K562 (cell line): ENCODE data around the gene FAM98C. TPM values are rescaled to one million over a fixed set of nuclear protein-coding genes. Genes with fewer than 3 reads are reported as not detected.
A peak's percentile ranks its signal among the peaks of the same experiment; 100 is the strongest.

ENCODE experiments used
- AFF4 ChIP-seq: sonication (generic); formaldehyde crosslinking; IDR thresholded peaks from 2 replicates; pipeline ENCODE4 v1.8.0; 2023; ENCODE audit warnings: mild to moderate bottlenecking, missing genetic modification reagents
- CCNT2 ChIP-seq: IDR thresholded peaks from 2 replicates; pipeline ENCODE4 v1.6.1; 2011; ENCODE audit warnings: borderline replicate concordance, low read depth, mild to moderate bottlenecking, moderate library complexity, mixed read lengths, low read length; ENCODE audit not compliant: insufficient read length; ENCODE audit errors: extremely low read depth
- CEBPG ChIP-seq, 3 experiments: fragments of 200-800 bp in 1 of 3; sonication (Bioruptor generic) in 1 of 3; sonication (generic) in 1 of 3; formaldehyde crosslinking in 1 of 3; IDR thresholded peaks in 2 of 3; conservative IDR thresholded peaks in 1 of 3; 2 replicates each; pipeline versions ENCODE4 v1.6.1 to v1.8.0; 2016 to 2022; ENCODE audit warnings: missing compliant biosample characterization in 2 of 3, missing genetic modification characterization in 2 of 3, mild to moderate bottlenecking in 1 of 3, missing genetic modification reagents in 1 of 3
- COPS2 ChIP-seq: fragments of 450-650 bp; conservative IDR thresholded peaks from 2 replicates; pipeline ENCODE4 v1.6.1; 2016; ENCODE audit warnings: mild to moderate bottlenecking, moderate library complexity
- CREB3 ChIP-seq: fragments of 450-650 bp; conservative IDR thresholded peaks from 2 replicates; pipeline ENCODE4 v1.6.1; 2016; ENCODE audit warnings: missing genetic modification characterization, low read depth, mild to moderate bottlenecking, missing compliant biosample characterization, moderate library complexity
- HDAC8 ChIP-seq: fragments of 450-650 bp; IDR thresholded peaks from 2 replicates; pipeline ENCODE4 v1.6.1; 2016; ENCODE audit warnings: mild to moderate bottlenecking, missing genetic modification characterization, moderate library complexity, missing compliant biosample characterization
- KLF10 ChIP-seq: fragments of 250-450 bp; sonication (Bioruptor Pico); IDR thresholded peaks from 2 replicates; pipeline ENCODE4 v1.6.1; 2021; ENCODE audit warnings: matching md5 sums
- MAFF ChIP-seq: IDR thresholded peaks from 2 replicates; pipeline ENCODE4 v1.6.1; 2012; ENCODE audit warnings: low read length, improper control_type of control experiment
- MCM3 ChIP-seq: fragments of 450-650 bp; IDR thresholded peaks from 2 replicates; pipeline ENCODE4 v1.6.1; 2016
- MEF2A ChIP-seq: IDR thresholded peaks from 2 replicates; pipeline ENCODE4 v1.6.1; 2011; ENCODE audit warnings: low read depth, mild to moderate bottlenecking, low read length, moderate library complexity; ENCODE audit not compliant: control insufficient read depth
- MEF2D ChIP-seq: conservative IDR thresholded peaks from 2 replicates; pipeline ENCODE4 v1.6.1; 2016; ENCODE audit warnings: low read depth, missing genetic modification characterization, missing compliant biosample characterization
- PHB ChIP-seq: fragments of 250-450 bp; sonication (Bioruptor Pico); IDR thresholded peaks from 2 replicates; pipeline ENCODE4 v1.5.0; 2021
- POLR2G ChIP-seq: fragments of 200-400 bp; formaldehyde crosslinking; IDR thresholded peaks from 2 replicates; pipeline ENCODE4 v1.6.1; 2017; ENCODE audit warnings: low read depth, mild to moderate bottlenecking, antibody characterized with exemption, low read length, moderate library complexity
- RFX5 ChIP-seq: IDR thresholded peaks from 2 replicates; pipeline ENCODE4 v1.6.1; 2011; ENCODE audit warnings: low read depth, mild to moderate bottlenecking, improper control_type of control experiment, low read length
- SREBF1 ChIP-seq: fragments of 150-350 bp; IDR thresholded peaks from 2 replicates; pipeline ENCODE4 v1.6.1; 2014; ENCODE audit warnings: antibody characterized with exemption, low read depth, low read length, borderline replicate concordance
- TARDBP ChIP-seq: fragments of 450-650 bp; IDR thresholded peaks from 2 replicates; pipeline ENCODE4 v1.6.1; 2016
- U2AF2 ChIP-seq: fragments of 200-400 bp; formaldehyde crosslinking; optimal IDR thresholded peaks from 2 replicates; pipeline ENCODE3; 2017; ENCODE audit warnings: low read depth, mild to moderate bottlenecking, low read length
- ZEB2 ChIP-seq: fragments of 450-650 bp; IDR thresholded peaks from 2 replicates; pipeline ENCODE4 v1.6.1; 2016
- ZNF280A ChIP-seq: fragments of 450-650 bp; IDR thresholded peaks from 2 replicates; pipeline ENCODE4 v1.6.1; 2018; ENCODE audit warnings: mild to moderate bottlenecking, low read depth; ENCODE audit not compliant: partially characterized antibody
- ZNF384 ChIP-seq: IDR thresholded peaks from 2 replicates; pipeline ENCODE4 v1.6.1; 2012; ENCODE audit warnings: low read depth, low read length, improper control_type of control experiment
- ZNF41 ChIP-seq: fragments of 250-450 bp; sonication (Bioruptor Pico); conservative IDR thresholded peaks from 2 replicates; pipeline ENCODE4 v1.4.0; 2020; ENCODE audit warnings: mild to moderate bottlenecking
- ZNF584 ChIP-seq: fragments of 200-800 bp; sonication (Bioruptor generic); IDR thresholded peaks from 2 replicates; pipeline ENCODE4 v1.6.1; 2016; ENCODE audit warnings: low read depth, mild to moderate bottlenecking, missing genetic modification characterization, missing compliant biosample characterization
- ZNF785 ChIP-seq: fragments of 250-450 bp; sonication (Bioruptor Pico); IDR thresholded peaks from 2 replicates; pipeline ENCODE4 v1.4.0; 2020; ENCODE audit warnings: mild to moderate bottlenecking
- polyA plus RNA-seq, 8 experiments: library from polyadenylated mRNA; depleted of rRNA in 4 of 8; stranded (reverse) in 5 of 8; unstranded in 3 of 8; fragments of >200 nt; fragmentation: Nextera tagmentation in 2 of 8; fragmentation: Illumina TruSeq in 1 of 8; extraction: Ambion mirVana in 2 of 8; extraction: Trizol in 1 of 8; gene quantifications; 2 replicates each; pipeline versions ENCODE4 v1.2.1 to v1.2.3, GENCODE V29; 2011 to 2014; ENCODE audit warnings: inconsistent platforms in 1 of 8, missing spikeins in 1 of 8
- total RNA-seq, 7 experiments: library from RNA; depleted of rRNA in 6 of 7; stranded (reverse); fragments of >200 nt in 6 of 7; fragmentation: Illumina TruSeq in 2 of 7; extraction: Trizol in 2 of 7; gene quantifications; 2 replicates each; pipeline versions ENCODE4 v1.2.1 to v1.2.3, GENCODE V29; 2011 to 2021; ENCODE audit warnings: low replicate concordance in 1 of 7

Gene FAM98C
- total and polyA plus RNA-seq, 9 of the 15 experiments (the other 6 are each of a cell fraction or from before 2014, with no cell fraction given), result 1.7 to 43.8 (median 13.7) TPM

GRCh38 chr19:38362076-38362945 lies 40.6 kb upstream of the FAM98C start (continued):
- TF ChIP-seq ZNF280A (no peak), ZNF384 (0 out of 2 replicates have a peak, but pooled peaks have one; percentile 19), MAFF (no peak), ZNF785 (CRISPR knock-in tag) (no peak), PHB (CRISPR knock-in tag) (no peak), ZEB2 (no peak), SREBF1 (no peak), ZNF584 (CRISPR knock-in tag) (no peak), MEF2A (no peak), KLF10 (CRISPR knock-in tag) (no peak), AFF4 (CRISPR knock-in tag) (no peak), POLR2G (peak; percentile 69), CREB3 (tag) (no peak), TARDBP (no peak), ZNF41 (CRISPR knock-in tag) (no peak), CCNT2 (no peak), CEBPG (CRISPR knock-in tag; IDR thresholded peaks at IDR 0.05) (no peak), CEBPG (tag; conservative IDR thresholded peaks at IDR 0.05 in 1 of 2, IDR thresholded peaks at IDR 0.05 in 1 of 2) (no peak), U2AF2 (no peak), MEF2D (tag) (no peak), COPS2 (no peak), MCM3 (no peak), HDAC8 (no peak), RFX5 (no peak)
